OCI-LY1 (cell line): Measurements from ENCODE around the gene C14orf180.

ENCODE experiments used
- H2AFZ ChIP-seq: fragments of 200-600 bp; sonication (generic), shearing (Covaris generic); 2 replicates; pipeline ENCODE4 v1.6.0; 2014; ENCODE audit warnings: antibody characterized with exemption, mild to moderate bottlenecking, low read length
- H3F3A ChIP-seq: fragments of 200-600 bp; sonication (generic), shearing (Covaris generic); 2 replicates; pipeline ENCODE4 v1.6.0; 2014; ENCODE audit warnings: mild to moderate bottlenecking, antibody characterized with exemption, low read length, moderate library complexity; ENCODE audit not compliant: insufficient read depth
- H3K27ac ChIP-seq: fragments of 200-600 bp; sonication (generic); 2 replicates; pipeline ENCODE4 v1.5.1; 2014; ENCODE audit warnings: low read length, mixed run types, mild to moderate bottlenecking, low read depth; ENCODE audit not compliant: poor library complexity, severe bottlenecking
- H3K27me3 ChIP-seq: fragments of 200-600 bp; sonication (generic); 2 replicates; pipeline ENCODE4 v1.6.0; 2014; ENCODE audit warnings: antibody characterized with exemption, mild to moderate bottlenecking, low read length, moderate library complexity; ENCODE audit not compliant: insufficient read depth
- H3K36me3 ChIP-seq: fragments of 200-600 bp; sonication (generic); 2 replicates; pipeline ENCODE4 v1.6.1; 2014; ENCODE audit warnings: mild to moderate bottlenecking, antibody characterized with exemption, low read length, moderate library complexity, mixed read lengths; ENCODE audit not compliant: insufficient read depth
- H3K4me1 ChIP-seq: fragments of 200-600 bp; sonication (generic); 2 replicates; pipeline ENCODE4 v1.5.1; 2014; ENCODE audit warnings: mild to moderate bottlenecking, low read length, moderate library complexity; ENCODE audit not compliant: insufficient read depth, severe bottlenecking
- H3K4me2 ChIP-seq: fragments of 200-600 bp; sonication (generic), shearing (Covaris generic); 2 replicates; pipeline ENCODE4 v1.6.1; 2014; ENCODE audit warnings: low read length
- H3K4me3 ChIP-seq: fragments of 200-600 bp; sonication (generic); 2 replicates; pipeline ENCODE4 v1.5.1; 2014; ENCODE audit warnings: low read length, low read depth, mild to moderate bottlenecking, mixed read lengths; ENCODE audit not compliant: poor library complexity, severe bottlenecking
- H3K79me2 ChIP-seq: fragments of 200-600 bp; shearing (Covaris generic); 2 replicates; pipeline ENCODE4 v1.6.1; 2016; ENCODE audit warnings: mixed run types, low read length, mixed read lengths; ENCODE audit not compliant: insufficient read depth
- H3K9ac ChIP-seq: fragments of 200-600 bp; sonication (generic), shearing (Covaris generic); 2 replicates; pipeline ENCODE4 v1.6.1; 2014; ENCODE audit warnings: mild to moderate bottlenecking, low read length, mixed read lengths
- H3K9me2 ChIP-seq: fragments of 200-600 bp; sonication (generic), shearing (Covaris generic); 2 replicates; pipeline ENCODE4 v1.6.1; 2014; ENCODE audit warnings: low read depth, mild to moderate bottlenecking, low read length, mixed read lengths
- H3K9me3 ChIP-seq: fragments of 200-600 bp; shearing (Covaris generic); 2 replicates; pipeline ENCODE4 v1.6.1; 2014; ENCODE audit warnings: low read length, mixed read lengths
- H4K20me1 ChIP-seq: fragments of 200-600 bp; sonication (generic), shearing (Covaris generic); 2 replicates; pipeline ENCODE4 v1.6.0; 2016; ENCODE audit warnings: mild to moderate bottlenecking, low read length; ENCODE audit not compliant: insufficient read depth
- EZH2 ChIP-seq: fragments of 200-600 bp; sonication (generic), shearing (Covaris generic); IDR thresholded peaks from 2 replicates; pipeline ENCODE4 v1.8.0; 2017; ENCODE audit warnings: borderline replicate concordance, mixed run types, mild to moderate bottlenecking, antibody characterized with exemption, low read length, moderate library complexity, mixed read lengths
- TF ChIP-seq, protein P1 (sequence below): fragments of 200-600 bp; sonication (generic), shearing (Covaris generic); IDR thresholded peaks from 2 replicates; pipeline ENCODE4 v1.5.1; 2017; ENCODE audit warnings: mild to moderate bottlenecking, antibody characterized with exemption, low read length, moderate library complexity, mixed read lengths

Gene C14orf180

DNA sequence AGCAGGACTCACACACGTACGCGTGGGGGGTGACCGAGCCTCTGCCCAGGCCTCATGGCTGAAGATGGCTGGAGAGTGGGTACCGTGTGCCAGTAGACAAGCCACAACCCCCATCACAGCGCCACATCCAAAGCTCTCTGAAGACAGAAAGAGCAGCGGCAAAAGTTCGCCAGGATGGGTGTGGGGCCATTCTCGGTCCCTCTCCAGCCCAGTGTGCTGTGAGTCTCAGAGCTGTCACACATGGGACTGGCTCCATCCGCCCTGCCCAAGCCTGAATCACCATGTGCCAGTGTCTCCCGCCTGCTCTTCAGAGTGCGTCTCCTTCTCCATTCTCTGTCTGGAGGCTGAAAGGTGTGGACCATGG lies 19.3 kb downstream of the C14orf180 start:
- Histone ChIP-seq H4K20me1 (no peaks in the 10 kb centered on the region), H3K4me2 (no peak overlapping the region), H3K79me2 (no peaks in the 10 kb centered on the region), H3K9ac (no peak overlapping the region), H3K9me2 (no peaks in the 10 kb centered on the region), H3K27ac (no peak overlapping the region), H3K9me3 (no peaks in the 10 kb centered on the region), H3K27me3 (peaks cover 3% of the 10 kb centered on the region; the same call in 1 of the 2 replicates), H3K36me3 (no peaks in the 10 kb centered on the region), H3K4me1 (no peaks in the 10 kb centered on the region), H2AFZ (no peak overlapping the region), H3K4me3 (no peak overlapping the region), H3F3A (no peaks in the 10 kb centered on the region)
- TF ChIP-seq EZH2: no peak
- TF ChIP-seq, protein P1, sequence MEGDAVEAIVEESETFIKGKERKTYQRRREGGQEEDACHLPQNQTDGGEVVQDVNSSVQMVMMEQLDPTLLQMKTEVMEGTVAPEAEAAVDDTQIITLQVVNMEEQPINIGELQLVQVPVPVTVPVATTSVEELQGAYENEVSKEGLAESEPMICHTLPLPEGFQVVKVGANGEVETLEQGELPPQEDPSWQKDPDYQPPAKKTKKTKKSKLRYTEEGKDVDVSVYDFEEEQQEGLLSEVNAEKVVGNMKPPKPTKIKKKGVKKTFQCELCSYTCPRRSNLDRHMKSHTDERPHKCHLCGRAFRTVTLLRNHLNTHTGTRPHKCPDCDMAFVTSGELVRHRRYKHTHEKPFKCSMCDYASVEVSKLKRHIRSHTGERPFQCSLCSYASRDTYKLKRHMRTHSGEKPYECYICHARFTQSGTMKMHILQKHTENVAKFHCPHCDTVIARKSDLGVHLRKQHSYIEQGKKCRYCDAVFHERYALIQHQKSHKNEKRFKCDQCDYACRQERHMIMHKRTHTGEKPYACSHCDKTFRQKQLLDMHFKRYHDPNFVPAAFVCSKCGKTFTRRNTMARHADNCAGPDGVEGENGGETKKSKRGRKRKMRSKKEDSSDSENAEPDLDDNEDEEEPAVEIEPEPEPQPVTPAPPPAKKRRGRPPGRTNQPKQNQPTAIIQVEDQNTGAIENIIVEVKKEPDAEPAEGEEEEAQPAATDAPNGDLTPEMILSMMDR: no peak

- no peak overlapping the region for H3K27ac ChIP-seq
- TF ChIP-seq, protein P1: no peak
- no peak for TF ChIP-seq EZH2
- H3K9me2 ChIP-seq: no peaks in the 10 kb centered on the region
- no peak overlapping the region for H3K4me2 ChIP-seq
- no peaks in the 10 kb centered on the region for H3K79me2 ChIP-seq
- no peaks in the 10 kb centered on the region for H3K9me3 ChIP-seq
- H3K4me1 ChIP-seq: no peaks in the 10 kb centered on the region
- no peak overlapping the region for H2AFZ ChIP-seq
- no peaks in the 10 kb centered on the region for H4K20me1 ChIP-seq
- no peaks in the 10 kb centered on the region for H3F3A ChIP-seq
- H3K27me3 ChIP-seq: peaks cover 3% of the 10 kb centered on the region; the same call in 1 of the 2 replicates
- H3K4me3 ChIP-seq: no peak overlapping the region
- no peaks in the 10 kb centered on the region for H3K36me3 ChIP-seq
- H3K9ac ChIP-seq: no peak overlapping the region
Observed at GRCh38 chr14:104599446-104599845, 19.9 kb downstream of the C14orf180 start.

- no peaks in the 10 kb centered on the region for H4K20me1 ChIP-seq
- H3K9ac ChIP-seq: no peak overlapping the region
- no peak overlapping the region for H3K4me3 ChIP-seq
- no peak overlapping the region for H3K4me2 ChIP-seq
- no peak overlapping the region for H3K27ac ChIP-seq
- TF ChIP-seq EZH2: no peak
- TF ChIP-seq, protein P1: no peak
- H3K79me2 ChIP-seq: no peaks in the 10 kb centered on the region
- no peaks in the 10 kb centered on the region for H3K9me2 ChIP-seq
- H3K4me1 ChIP-seq: no peaks in the 10 kb centered on the region
- no peaks in the 10 kb centered on the region for H3K9me3 ChIP-seq
- H3K36me3 ChIP-seq: no peaks in the 10 kb centered on the region
- H2AFZ ChIP-seq: no peak overlapping the region
- H3F3A ChIP-seq: no peaks in the 10 kb centered on the region
- peaks cover 3% of the 10 kb centered on the region; the same call in 1 of the 2 replicates for H3K27me3 ChIP-seq
Observed at GRCh38 chr14:104600141-104600643, 20.6 kb downstream of the C14orf180 start.
